Heart left ventricle (tissue), 13 donors: Measurements from ENCODE around the gene KRT72.

Experiments used
- CTCF ChIP-seq, 12 donors: fragments of 200-600 bp; sonication (generic) in 4 of 12; IDR thresholded peaks; one replicate each; pipeline versions ENCODE4 v1.5.0 to v1.8.0; 2018 to 2022; ENCODE audit warnings: antibody characterized with exemption in 12 of 12, mild to moderate bottlenecking in 5 of 12
- POLR2A ChIP-seq, 2 donors: fragments of 450-650 bp; IDR thresholded peaks; one replicate each; pipeline ENCODE4 v1.6.1; 2017; ENCODE audit warnings: antibody characterized with exemption in 2 of 2, mild to moderate bottlenecking in 2 of 2, moderate library complexity in 2 of 2
- donor health status: ischemic (EF 13 %, LVEDD 7.1; RV severe dilation, severe dysfunction).
- donor health status: DM: no; HTN: yes; CAD: no.
- donor health status: DM: no; HTN: no; CAD: no.
- donor health status: ischemic (EF 25% LVEDD 6.9; RV normal size, moderate dysfunction).
- donor health status: ischemic (EF 25% LVEDD 5.7; RV mildly dilated, moderate dysfunction).
- donor health status: ischemic (EF 35%, LVEDD 5.7; RV mildly dilated, moderate dysfunction).
- donor health status: nonischemic (EF 11% LVEDD 7.7; RV severe dilation, severe dysfunction).
- donor health status: DM: yes; HTN: yes; CAD: no.
- donor health status: PGD.
- donor health status: ischemic (EF 29% LVEDD 5.4; RV normal size, mild dysfunction).
- donor health status: nonischemic (EF 23%, LVEDD 6.1; RV moderate dilation, normal function).

- no peak for TF ChIP-seq CTCF (IDR thresholded peaks at IDR 0.05)
- no peak for TF ChIP-seq POLR2A (IDR thresholded peaks at IDR 0.05)
Measured at GRCh38 chr12:52590021-52590420, 11.2 kb downstream of the KRT72 start.
